Ectodermal cell (in vitro differentiated cells): ENCODE measurements around the gene TM6SF1.
"Not testable (repeated sequence)": the region's sequence is repeated elsewhere in the genome, so short reads cannot be mapped to it uniquely, and the experiment has no call there.

Source experiments
- H3K27ac ChIP-seq: 2 replicates; pipeline ENCODE4 v1.7.0; 2013; ENCODE audit warnings: mild to moderate bottlenecking, low read depth, low read length; ENCODE audit not compliant: insufficient read depth, poor library complexity, severe bottlenecking
- H3K27me3 ChIP-seq: 2 replicates; pipeline ENCODE4 v1.7.0; 2013; ENCODE audit warnings: mild to moderate bottlenecking, low read length; ENCODE audit not compliant: insufficient read depth, control insufficient read depth, poor library complexity, severe bottlenecking
- H3K36me3 ChIP-seq: one replicate; pipeline ENCODE4 v1.7.0; 2013; ENCODE audit warnings: low read length; ENCODE audit not compliant: control insufficient read depth, insufficient read depth
- H3K4me1 ChIP-seq: one replicate; pipeline ENCODE4 v1.7.0; 2013; ENCODE audit warnings: low read length; ENCODE audit not compliant: control insufficient read depth, insufficient read depth
- H3K4me3 ChIP-seq: 2 replicates; pipeline ENCODE4 v1.7.0; 2013; ENCODE audit warnings: low read depth, low read length, control low read depth; ENCODE audit not compliant: insufficient read depth
- H3K9me3 ChIP-seq: 2 replicates; pipeline ENCODE4 v1.7.0; 2013; ENCODE audit warnings: mild to moderate bottlenecking, low read length, moderate library complexity; ENCODE audit not compliant: control insufficient read depth
- WGBS, 2 experiments: methylation state at CpG; one replicate each; pipeline ENCODE4 v1.1.7; 2013; ENCODE audit warnings: missing lambda C conversion rate in 2 of 2; 5-methylcytosine and 5-hydroxymethylcytosine counted together

Gene TM6SF1

GRCh38 chr15:83067638-83067962 is 39.8 kb upstream of the TM6SF1 start:
- WGBS, 2 experiments = 78 to 87% methylated on average over 11 to 12 of the region's 12 CpGs
- H3K4me3 ChIP-seq = peak overlapping the region; percentile 86
- peaks cover 9% of the 10 kb centered on the region for H3K4me1 ChIP-seq
- no peaks in the 10 kb centered on the region for H3K9me3 ChIP-seq
- peak overlapping the region; percentile 46 for H3K27ac ChIP-seq
- H3K36me3 ChIP-seq = no peaks in the 10 kb centered on the region
- H3K27me3 ChIP-seq = no peaks in the 10 kb centered on the region

DNA sequence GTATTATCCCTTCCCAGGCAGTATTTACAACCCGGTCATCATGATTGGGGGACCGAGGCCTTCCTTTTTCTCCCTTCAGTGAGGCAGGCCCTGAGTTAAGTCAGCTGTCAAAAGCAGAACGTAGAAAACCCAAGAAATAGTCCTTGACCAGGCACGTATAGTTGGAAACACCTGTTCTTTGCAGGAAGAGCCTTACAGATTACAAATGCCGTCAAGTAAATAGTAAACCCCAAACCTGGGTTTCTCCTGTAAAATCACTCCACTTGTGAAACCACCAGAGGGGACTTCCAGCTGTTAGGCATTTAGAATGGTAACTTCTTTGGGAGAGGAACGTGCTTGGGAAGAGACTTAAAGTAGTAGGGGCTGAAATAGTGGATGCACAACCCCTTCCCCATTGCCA is 39.4 kb upstream of the TM6SF1 start:
- H3K27me3 ChIP-seq = no peaks in the 10 kb centered on the region
- H3K36me3 ChIP-seq = no peaks in the 10 kb centered on the region
- no peaks in the 10 kb centered on the region for H3K9me3 ChIP-seq
- no peak overlapping the region for H3K4me3 ChIP-seq
- H3K27ac ChIP-seq = no peak overlapping the region
- WGBS, 2 experiments = 89 to 94% methylated on average over 6 of the region's 6 CpGs
- H3K4me1 ChIP-seq = peaks cover 9% of the 10 kb centered on the region

GRCh38 chr15:83069211-83069642 is 38.2 kb upstream of the TM6SF1 start:
- H3K4me1 ChIP-seq, H3K4me3 ChIP-seq, H3K36me3 ChIP-seq, H3K9me3 ChIP-seq, H3K27ac ChIP-seq, H3K27me3 ChIP-seq: not testable (repeated sequence)
- WGBS, 2 experiments = 72 to 73% methylated on average over 6 of the region's 6 CpGs

- Histone ChIP-seq H3K9me3 (no peaks in the 10 kb centered on the region), H3K4me3 (no peak overlapping the region), H3K36me3 (no peaks in the 10 kb centered on the region), H3K27ac (no peak overlapping the region), H3K4me1 (no peaks in the 10 kb centered on the region), H3K27me3 (no peaks in the 10 kb centered on the region)
- WGBS, 2 experiments = 93 to 97% methylated on average over 5 of the region's 5 CpGs
These were observed 29.8 kb upstream of the TM6SF1 start for GRCh38 chr15:83077491-83078230.

DNA sequence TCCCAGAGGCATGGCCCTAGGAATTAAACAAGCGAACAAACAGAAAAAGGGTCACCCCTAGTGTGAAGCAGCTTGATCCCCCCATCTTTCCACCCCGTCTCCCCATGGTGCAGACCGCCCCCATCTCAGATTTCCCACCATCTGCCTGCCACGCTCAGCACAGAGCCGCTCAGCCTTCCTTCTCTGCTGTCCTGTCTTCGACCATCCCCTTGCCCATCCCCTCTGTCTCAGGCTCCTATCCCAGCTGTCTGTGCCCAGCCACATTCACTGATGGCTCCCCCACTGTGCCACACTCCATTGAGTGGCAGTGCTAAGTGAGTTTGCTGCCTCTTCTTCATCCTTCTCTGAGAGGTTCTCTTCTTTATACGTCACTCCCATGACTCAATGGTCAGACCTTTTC is 28.7 kb upstream of the TM6SF1 start:
- no peak overlapping the region for H3K4me3 ChIP-seq
- 60 to 72% methylated on average over 7 of the region's 7 CpGs for WGBS, 2 experiments
- H3K27me3 ChIP-seq = no peaks in the 10 kb centered on the region
- H3K36me3 ChIP-seq = no peaks in the 10 kb centered on the region
- H3K4me1 ChIP-seq = no peaks in the 10 kb centered on the region
- H3K27ac ChIP-seq = no peak overlapping the region
- no peaks in the 10 kb centered on the region for H3K9me3 ChIP-seq

GRCh38 chr15:83081256-83082014 is 26.0 kb upstream of the TM6SF1 start:
- WGBS, 2 experiments = 93 to 94% methylated on average over 5 of the region's 5 CpGs
- H3K27me3 ChIP-seq = no peaks in the 10 kb centered on the region
- H3K9me3 ChIP-seq = no peaks in the 10 kb centered on the region
- no peak overlapping the region for H3K27ac ChIP-seq
- no peaks in the 10 kb centered on the region for H3K36me3 ChIP-seq
- no peaks in the 10 kb centered on the region for H3K4me1 ChIP-seq
- H3K4me3 ChIP-seq = no peak overlapping the region

GRCh38 chr15:83082730-83083386 is 24.6 kb upstream of the TM6SF1 start:
- no peak overlapping the region for H3K27ac ChIP-seq
- WGBS, 2 experiments = 80 to 86% methylated on average over 5 of the region's 5 CpGs
- H3K4me3 ChIP-seq = no peak overlapping the region
- H3K4me1 ChIP-seq = no peaks in the 10 kb centered on the region
- no peaks in the 10 kb centered on the region for H3K9me3 ChIP-seq
- H3K27me3 ChIP-seq = no peaks in the 10 kb centered on the region
- H3K36me3 ChIP-seq = no peaks in the 10 kb centered on the region

- not testable (repeated sequence) for H3K36me3 ChIP-seq, H3K27me3 ChIP-seq, H3K4me1 ChIP-seq, H3K4me3 ChIP-seq, H3K9me3 ChIP-seq, H3K27ac ChIP-seq
- 79 to 84% methylated on average over 3 of the region's 3 CpGs for WGBS, 2 experiments
These were observed 22.0 kb upstream of the TM6SF1 start for GRCh38 chr15:83085461-83085860.

DNA sequence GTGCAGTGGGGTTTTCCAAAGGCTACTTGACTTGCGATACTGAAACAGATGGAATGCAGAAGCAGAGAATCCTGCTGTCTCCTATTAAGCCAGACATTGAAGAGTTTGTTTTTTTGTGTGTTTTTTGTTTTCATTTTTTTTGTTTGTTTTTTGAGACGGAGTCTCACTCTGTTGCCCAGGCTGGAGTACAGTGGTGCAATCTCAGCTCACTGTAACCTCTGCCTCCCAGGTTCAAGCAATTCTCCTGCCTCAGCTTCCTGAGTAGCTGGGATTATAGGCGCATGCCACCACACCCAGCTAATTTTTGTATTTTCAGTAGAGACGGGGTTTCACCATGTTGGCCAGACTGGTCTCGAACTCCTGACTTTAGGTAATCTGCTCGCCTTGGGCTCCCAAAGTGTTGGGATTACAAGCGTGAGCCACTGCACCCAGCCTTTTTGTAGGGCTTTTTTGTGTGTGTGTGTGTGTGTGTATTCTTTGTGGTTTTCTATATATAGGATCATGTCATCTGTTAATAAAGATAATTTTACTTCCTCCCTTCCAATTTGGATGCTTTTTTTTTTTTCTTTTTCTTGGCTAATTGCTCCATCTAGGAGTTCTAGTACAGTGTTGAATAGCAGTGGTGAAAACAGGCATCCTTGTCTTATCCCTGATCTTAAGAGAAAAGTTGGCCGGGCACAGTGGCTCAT is 21.4 kb upstream of the TM6SF1 start:
- H3K9me3 ChIP-seq, H3K4me1 ChIP-seq, H3K36me3 ChIP-seq, H3K4me3 ChIP-seq, H3K27me3 ChIP-seq, H3K27ac ChIP-seq: not testable (repeated sequence)
- 89 to 96% methylated on average over 8 of the region's 8 CpGs for WGBS, 2 experiments

GRCh38 chr15:83087576-83087975 is 19.9 kb upstream of the TM6SF1 start:
- H3K27ac ChIP-seq = no peak overlapping the region
- H3K36me3 ChIP-seq = no peaks in the 10 kb centered on the region
- no peaks in the 10 kb centered on the region for H3K27me3 ChIP-seq
- no peak overlapping the region for H3K4me3 ChIP-seq
- 90 to 96% methylated on average over 2 of the region's 2 CpGs for WGBS, 2 experiments
- H3K9me3 ChIP-seq = no peaks in the 10 kb centered on the region
- no peaks in the 10 kb centered on the region for H3K4me1 ChIP-seq
